Left lung (tissue), 10 donors: ENCODE results near the gene MPPED1. TPM values are rescaled to one million over a fixed set of nuclear protein-coding genes. Genes with fewer than 3 reads are reported as not detected.
A peak's percentile ranks its signal among the peaks of the same experiment; 100 is the strongest.

Experiments used
- ATAC-seq: fragments of 200-7000 bp; cut with Tn5 transposase; one replicate; pipeline ENCODE4 v1.9.1; 2020; ENCODE audit warnings: moderate library complexity
- DNase-seq, 4 donors: peaks; one replicate each; pipeline ENCODE4 v3.0.0-alpha.2; 2013 to 2020
- H3K27ac ChIP-seq, 2 donors: fragments of 200-600 bp; sonication (generic) in 1 of 2; one replicate each; pipeline versions ENCODE4 v1.5.0 to v1.8.0; 2020 to 2021
- H3K27me3 ChIP-seq, 2 donors: fragments of 200-600 bp; sonication (generic) in 1 of 2; one replicate each; pipeline versions ENCODE4 v1.5.0 to v1.8.0; 2020 to 2021
- H3K36me3 ChIP-seq, 2 donors: fragments of 200-600 bp; sonication (generic) in 1 of 2; one replicate each; pipeline versions ENCODE4 v1.5.0 to v1.8.0; 2020 to 2021
- H3K4me1 ChIP-seq, 2 donors: fragments of 200-600 bp; one replicate each; pipeline ENCODE4 v1.8.0; 2021
- H3K4me3 ChIP-seq, 2 donors: fragments of 200-600 bp; sonication (generic) in 1 of 2; one replicate each; pipeline versions ENCODE4 v1.5.0 to v1.8.0; 2020 to 2021; ENCODE audit warnings: mild to moderate bottlenecking in 1 of 2
- H3K9me3 ChIP-seq, 2 donors: fragments of 200-600 bp; sonication (generic) in 1 of 2; one replicate each; pipeline versions ENCODE4 v1.5.0 to v1.8.0; 2020 to 2021
- intact Hi-C, 2 donors: fragments of 100-400 bp; cut with DNase I; formaldehyde crosslinking; loops; one replicate each; pipeline versions ENCODE4 v1.11.2 to v1.14.2; 2022
- polyA plus RNA-seq, 6 donors: library from polyadenylated mRNA; unstranded; fragments of 120-200 nt; gene quantifications; one replicate each; pipeline ENCODE4 v1.2.1, GENCODE V29; 2013; ENCODE audit not compliant: insufficient read length in 6 of 6
- total RNA-seq, 2 donors: library from RNA; stranded (reverse); fragmentation: NEBNext Ultra II Directional; extraction: Animal tissue kit (Norgen Biotek cat#: 25700); gene quantifications; one replicate each; pipeline ENCODE4 v1.2.1, GENCODE V29; 2021
- TF ChIP-seq, protein P1 (sequence below), 2 donors: fragments of 200-600 bp; sonication (generic) in 1 of 2; IDR thresholded peaks; one replicate each; pipeline versions ENCODE4 v1.5.0 to v1.8.0; 2021; ENCODE audit warnings: antibody characterized with exemption in 2 of 2
- donor health status: DM: no; HTN: yes; CAD: no.
- donor health status: DM: no; HTN: no; CAD: no.

The MPPED1 gene
- total and polyA plus RNA-seq, 8 donors: 0.37 to 0.67 (median 0.52) TPM; not detected in 2

DNA sequence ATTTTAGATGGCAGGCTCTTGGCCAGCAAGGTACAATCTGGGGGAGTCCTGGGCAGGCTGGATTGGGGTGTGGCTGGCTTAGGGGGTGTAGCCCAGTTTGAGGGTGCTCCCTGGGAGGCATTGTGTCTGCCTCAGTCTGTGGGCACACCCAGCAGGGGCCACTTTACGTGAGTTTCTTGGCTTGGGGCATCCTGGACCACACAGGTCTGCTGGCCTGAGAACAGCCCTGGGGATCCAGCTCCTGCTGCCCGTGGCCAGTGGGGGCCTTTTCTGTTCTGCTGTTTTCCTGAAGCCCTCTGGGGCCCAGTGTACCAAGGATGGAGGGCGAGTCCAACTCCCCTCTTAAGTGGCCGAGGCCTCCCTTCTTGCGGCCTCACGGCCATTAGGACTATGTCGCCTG is 71.9 kb downstream of the MPPED1 start:
- intact Hi-C loops: no loop called here
- H3K4me1 ChIP-seq: peaks cover 0 to 6% of the 10 kb centered on the region in 2 donors

DNA sequence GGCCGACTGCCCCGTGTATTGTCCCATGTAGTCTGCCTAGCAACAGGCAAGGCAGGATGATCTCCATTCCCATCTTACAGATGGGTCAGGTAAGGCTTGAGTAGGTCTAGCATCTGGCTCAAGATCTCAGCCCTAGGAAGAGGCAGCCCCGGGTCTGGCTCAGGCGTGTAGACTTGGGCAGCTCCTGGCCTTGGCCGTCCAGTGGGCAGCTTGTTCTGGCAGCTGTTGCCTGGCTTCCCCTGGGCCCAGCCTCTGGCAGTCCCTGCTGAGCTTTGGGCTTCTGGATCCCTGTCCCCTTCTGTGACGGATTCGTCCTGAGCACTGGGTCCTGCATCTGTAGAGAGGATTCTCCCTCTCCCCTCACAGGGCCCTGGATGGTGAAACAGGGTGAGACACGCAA is 72.4 kb downstream of the MPPED1 start:
- no peak overlapping the region for H3K4me3 ChIP-seq
- no peaks in the 10 kb centered on the region for H3K9me3 ChIP-seq
- peaks cover 0 to 6% of the 10 kb centered on the region in 2 donors for H3K4me1 ChIP-seq
- ATAC-seq (no peak), DNase-seq (peak in 1 of 4 donors; percentile 43)
- TF ChIP-seq, protein P1, sequence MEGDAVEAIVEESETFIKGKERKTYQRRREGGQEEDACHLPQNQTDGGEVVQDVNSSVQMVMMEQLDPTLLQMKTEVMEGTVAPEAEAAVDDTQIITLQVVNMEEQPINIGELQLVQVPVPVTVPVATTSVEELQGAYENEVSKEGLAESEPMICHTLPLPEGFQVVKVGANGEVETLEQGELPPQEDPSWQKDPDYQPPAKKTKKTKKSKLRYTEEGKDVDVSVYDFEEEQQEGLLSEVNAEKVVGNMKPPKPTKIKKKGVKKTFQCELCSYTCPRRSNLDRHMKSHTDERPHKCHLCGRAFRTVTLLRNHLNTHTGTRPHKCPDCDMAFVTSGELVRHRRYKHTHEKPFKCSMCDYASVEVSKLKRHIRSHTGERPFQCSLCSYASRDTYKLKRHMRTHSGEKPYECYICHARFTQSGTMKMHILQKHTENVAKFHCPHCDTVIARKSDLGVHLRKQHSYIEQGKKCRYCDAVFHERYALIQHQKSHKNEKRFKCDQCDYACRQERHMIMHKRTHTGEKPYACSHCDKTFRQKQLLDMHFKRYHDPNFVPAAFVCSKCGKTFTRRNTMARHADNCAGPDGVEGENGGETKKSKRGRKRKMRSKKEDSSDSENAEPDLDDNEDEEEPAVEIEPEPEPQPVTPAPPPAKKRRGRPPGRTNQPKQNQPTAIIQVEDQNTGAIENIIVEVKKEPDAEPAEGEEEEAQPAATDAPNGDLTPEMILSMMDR (IDR thresholded peaks at IDR 0.05): no peak
- intact Hi-C loops: no loop called here
- peaks cover 0 to 52% of the 10 kb centered on the region in 2 donors for H3K27me3 ChIP-seq
- no peak overlapping the region for H3K27ac ChIP-seq
- no peaks in the 10 kb centered on the region for H3K36me3 ChIP-seq

More for the DNA sequence above, 71.9 kb downstream of the MPPED1 start:
- Histone ChIP-seq H3K27ac (no peak overlapping the region), H3K9me3 (no peaks in the 10 kb centered on the region), H3K4me3 (no peak overlapping the region), H3K36me3 (no peaks in the 10 kb centered on the region), H3K27me3 (peaks cover 0 to 47% of the 10 kb centered on the region in 2 donors)
- DNase-seq (peak in 1 of 4 donors; percentile 41), ATAC-seq (no peak)
- TF ChIP-seq, protein P1 (IDR thresholded peaks at IDR 0.05): no peak

DNA sequence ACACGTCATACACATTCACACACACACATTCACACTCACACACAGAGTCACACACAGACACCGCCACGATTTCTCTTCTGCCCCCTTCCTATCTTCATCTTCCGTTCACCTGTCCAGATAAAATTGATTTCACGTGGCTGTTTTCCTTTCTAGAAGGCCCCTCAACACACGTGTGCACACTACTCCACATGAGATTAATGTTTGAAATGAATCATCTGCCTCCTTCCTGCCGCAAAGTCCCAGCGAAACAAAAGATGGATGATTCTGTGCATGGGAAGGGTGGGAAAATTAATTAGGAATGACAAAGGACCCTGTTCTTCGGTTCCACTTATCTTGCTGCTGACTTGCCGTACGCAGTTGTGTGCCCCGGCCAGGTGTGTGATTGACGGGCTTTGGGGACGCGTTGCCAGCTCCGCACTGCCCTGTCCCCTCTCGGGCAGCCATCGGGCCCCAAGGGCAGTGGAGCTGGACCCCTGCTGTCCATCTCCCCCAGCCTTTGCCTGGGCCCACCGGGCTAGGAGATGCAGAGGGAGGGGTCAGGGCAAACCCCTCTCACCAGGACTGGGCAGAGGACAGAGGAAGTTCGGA is 73.8 kb downstream of the MPPED1 start:
- intact Hi-C loops: no loop called here

DNA sequence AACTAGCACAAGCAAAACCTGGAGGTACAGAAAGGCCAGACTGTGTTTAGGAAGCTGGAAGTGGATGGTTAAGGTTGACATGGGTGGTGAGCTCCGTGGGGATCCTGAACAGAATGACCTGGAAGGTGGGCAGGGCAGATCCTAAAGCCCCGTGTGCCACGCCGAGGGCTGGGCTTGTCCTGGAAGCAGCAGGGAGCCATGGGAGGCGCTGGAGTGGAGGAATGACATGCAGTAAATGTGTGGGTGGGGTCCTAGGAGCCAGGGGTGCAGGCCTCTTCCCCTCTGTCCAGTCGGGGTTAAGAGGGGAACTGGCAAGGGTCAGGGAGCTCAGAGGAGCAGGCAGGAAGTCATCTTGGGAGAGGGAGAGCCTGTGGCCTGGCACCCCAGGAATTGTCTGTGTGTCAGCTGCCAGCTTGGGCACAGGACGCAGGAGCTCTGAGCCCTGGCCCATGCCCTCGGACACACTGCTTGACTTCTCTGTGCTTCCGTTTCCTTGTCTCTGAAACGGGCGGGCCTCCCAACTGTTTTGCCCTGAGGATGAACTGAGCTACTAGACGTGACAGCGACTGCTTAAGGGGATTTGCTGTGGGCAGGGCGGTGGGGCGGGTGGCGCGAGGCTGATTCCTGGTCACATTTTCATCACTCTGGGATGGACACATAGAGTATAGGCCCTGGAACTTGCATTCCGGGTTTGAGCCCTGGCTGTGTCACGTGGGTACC is 75.7 kb downstream of the MPPED1 start:
- Histone ChIP-seq H3K4me1 (no peaks in the 10 kb centered on the region), H3K27ac (no peak overlapping the region), H3K9me3 (no peaks in the 10 kb centered on the region), H3K36me3 (no peaks in the 10 kb centered on the region), H3K4me3 (no peak overlapping the region), H3K27me3 (peaks cover 0 to 71% of the 10 kb centered on the region in 2 donors)
- DNase-seq (peak in 1 of 4 donors; percentile 58), ATAC-seq (no peak)
- TF ChIP-seq, protein P1 (IDR thresholded peaks at IDR 0.05): no peak
- intact Hi-C loops: no loop called here

More for the DNA sequence above, 73.8 kb downstream of the MPPED1 start:
- no peak for ATAC-seq
- no peaks in the 10 kb centered on the region for H3K9me3 ChIP-seq
- H3K27ac ChIP-seq: no peak overlapping the region
- peaks cover 0 to 6% of the 10 kb centered on the region in 2 donors for H3K4me1 ChIP-seq
- TF ChIP-seq, protein P1 (IDR thresholded peaks at IDR 0.05): no peak
- peak in 1 of 4 donors; percentile 70 for DNase-seq
- peaks cover 0 to 66% of the 10 kb centered on the region in 2 donors for H3K27me3 ChIP-seq
- H3K4me3 ChIP-seq: no peak overlapping the region
- no peaks in the 10 kb centered on the region for H3K36me3 ChIP-seq
